Measurements from ENCODE around the gene ELK4. TPM values are rescaled to one million over a fixed set of nuclear protein-coding genes. Genes with fewer than 3 reads are reported as not detected.

ELK4 gene
- total and polyA plus RNA-seq, 2 experiments from 2014 or later: 1.8 to 9.1 TPM

DNA sequence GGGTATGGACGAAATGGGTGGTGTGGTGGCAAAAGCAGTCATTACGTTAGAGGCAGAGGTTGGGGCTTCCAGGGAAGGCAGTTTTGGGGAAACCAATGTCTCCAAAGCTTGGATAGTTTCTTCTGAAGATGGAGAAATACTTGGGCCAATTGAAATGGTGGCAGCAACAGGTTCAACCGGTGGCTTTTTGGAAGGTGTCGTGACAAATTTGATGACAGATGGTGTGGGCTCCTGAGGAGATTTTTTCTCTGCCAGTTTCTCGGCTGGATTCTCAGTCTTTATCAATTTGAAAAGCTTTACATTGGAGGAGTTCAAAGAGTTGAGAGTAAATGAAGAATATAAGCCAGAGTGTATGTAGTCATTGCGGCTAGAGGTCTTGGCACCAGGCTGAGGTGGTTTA is 11.5 kb downstream of the ELK4 start:
- Histone ChIP-seq H3K9me3 (ENCODE audit: low read depth) (no peaks in the 10 kb centered on the region), H3K36me3 (peaks cover 59% of the 10 kb centered on the region), H3K27ac (no peak overlapping the region), H3K4me1 (ENCODE audit: low read depth) (no peaks in the 10 kb centered on the region), H3K27me3 (no peaks in the 10 kb centered on the region), H3K4me3 (no peak overlapping the region)
- TF ChIP-seq, protein P1, sequence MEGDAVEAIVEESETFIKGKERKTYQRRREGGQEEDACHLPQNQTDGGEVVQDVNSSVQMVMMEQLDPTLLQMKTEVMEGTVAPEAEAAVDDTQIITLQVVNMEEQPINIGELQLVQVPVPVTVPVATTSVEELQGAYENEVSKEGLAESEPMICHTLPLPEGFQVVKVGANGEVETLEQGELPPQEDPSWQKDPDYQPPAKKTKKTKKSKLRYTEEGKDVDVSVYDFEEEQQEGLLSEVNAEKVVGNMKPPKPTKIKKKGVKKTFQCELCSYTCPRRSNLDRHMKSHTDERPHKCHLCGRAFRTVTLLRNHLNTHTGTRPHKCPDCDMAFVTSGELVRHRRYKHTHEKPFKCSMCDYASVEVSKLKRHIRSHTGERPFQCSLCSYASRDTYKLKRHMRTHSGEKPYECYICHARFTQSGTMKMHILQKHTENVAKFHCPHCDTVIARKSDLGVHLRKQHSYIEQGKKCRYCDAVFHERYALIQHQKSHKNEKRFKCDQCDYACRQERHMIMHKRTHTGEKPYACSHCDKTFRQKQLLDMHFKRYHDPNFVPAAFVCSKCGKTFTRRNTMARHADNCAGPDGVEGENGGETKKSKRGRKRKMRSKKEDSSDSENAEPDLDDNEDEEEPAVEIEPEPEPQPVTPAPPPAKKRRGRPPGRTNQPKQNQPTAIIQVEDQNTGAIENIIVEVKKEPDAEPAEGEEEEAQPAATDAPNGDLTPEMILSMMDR (IDR thresholded peaks at IDR 0.05; ENCODE audit: low read depth, low read length): no peak
- DNase-seq (ENCODE audit: low read depth in 1 of 2, low spot score in 1 of 2): no peak

- H3K4me3 ChIP-seq: no peak overlapping the region
- no peak for DNase-seq (ENCODE audit: low read depth in 1 of 2, low spot score in 1 of 2)
- no peaks in the 10 kb centered on the region for H3K9me3 ChIP-seq (ENCODE audit: low read depth)
- TF ChIP-seq, protein P1 (IDR thresholded peaks at IDR 0.05; ENCODE audit: low read depth, low read length): no peak
- H3K27me3 ChIP-seq: no peaks in the 10 kb centered on the region
- peaks cover 59% of the 10 kb centered on the region for H3K36me3 ChIP-seq
- H3K27ac ChIP-seq: no peak overlapping the region
- H3K4me1 ChIP-seq (ENCODE audit: low read depth): no peaks in the 10 kb centered on the region
Measured at GRCh38 chr1:205619376-205619775, 12.4 kb downstream of the ELK4 start.

DNA sequence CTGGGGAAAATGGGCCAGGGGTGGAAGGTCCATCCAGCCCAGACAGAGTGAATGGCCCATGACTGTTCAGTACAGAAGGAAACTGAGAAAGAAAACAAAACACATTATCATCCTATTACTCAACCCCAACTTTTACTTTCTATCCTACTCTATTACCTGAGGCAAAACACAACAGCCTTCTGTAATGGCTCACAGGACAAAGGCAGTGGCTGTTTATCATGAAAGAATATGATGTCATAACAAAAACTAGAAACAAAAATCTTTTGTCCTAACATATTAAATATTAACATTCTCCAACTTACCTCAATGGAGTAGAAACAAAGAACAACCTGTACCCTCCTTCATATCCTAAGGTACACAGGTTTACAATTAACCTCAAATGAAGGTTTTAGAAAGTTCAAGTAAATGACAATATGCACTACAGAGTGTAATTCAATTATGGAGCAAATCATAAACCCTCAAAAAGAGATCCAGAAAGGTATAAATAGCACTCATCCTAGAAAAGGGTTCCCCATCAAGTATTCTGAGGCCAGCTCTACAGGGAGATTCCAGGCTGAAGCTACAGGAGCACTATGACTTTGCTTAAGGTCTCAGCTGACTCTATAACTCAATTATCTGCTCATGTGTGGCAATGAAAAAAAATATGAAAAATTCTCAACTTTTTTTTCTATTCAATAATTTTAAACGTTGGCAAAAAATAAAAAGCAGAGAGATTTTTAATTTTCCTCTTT is 15.1 kb downstream of the ELK4 start:
- H3K4me3 ChIP-seq: no peak overlapping the region
- H3K27ac ChIP-seq: no peak overlapping the region
- no peaks in the 10 kb centered on the region for H3K27me3 ChIP-seq
- TF ChIP-seq, protein P1 (IDR thresholded peaks at IDR 0.05; ENCODE audit: low read depth, low read length): no peak
- H3K36me3 ChIP-seq: peaks cover 43% of the 10 kb centered on the region
- no peaks in the 10 kb centered on the region for H3K9me3 ChIP-seq (ENCODE audit: low read depth)
- H3K4me1 ChIP-seq (ENCODE audit: low read depth): no peaks in the 10 kb centered on the region
- DNase-seq (ENCODE audit: low read depth in 1 of 2, low spot score in 1 of 2): no peak

GRCh38 chr1:205615789-205616188 is 16.0 kb downstream of the ELK4 start:
- no peak for DNase-seq (ENCODE audit: low read depth in 1 of 2, low spot score in 1 of 2)
- TF ChIP-seq, protein P1 (IDR thresholded peaks at IDR 0.05; ENCODE audit: low read depth, low read length): no peak
- Histone ChIP-seq H3K27ac (no peak overlapping the region), H3K36me3 (peaks cover 46% of the 10 kb centered on the region), H3K27me3 (no peaks in the 10 kb centered on the region), H3K4me3 (no peak overlapping the region), H3K4me1 (ENCODE audit: low read depth) (no peaks in the 10 kb centered on the region), H3K9me3 (ENCODE audit: low read depth) (no peaks in the 10 kb centered on the region)

DNA sequence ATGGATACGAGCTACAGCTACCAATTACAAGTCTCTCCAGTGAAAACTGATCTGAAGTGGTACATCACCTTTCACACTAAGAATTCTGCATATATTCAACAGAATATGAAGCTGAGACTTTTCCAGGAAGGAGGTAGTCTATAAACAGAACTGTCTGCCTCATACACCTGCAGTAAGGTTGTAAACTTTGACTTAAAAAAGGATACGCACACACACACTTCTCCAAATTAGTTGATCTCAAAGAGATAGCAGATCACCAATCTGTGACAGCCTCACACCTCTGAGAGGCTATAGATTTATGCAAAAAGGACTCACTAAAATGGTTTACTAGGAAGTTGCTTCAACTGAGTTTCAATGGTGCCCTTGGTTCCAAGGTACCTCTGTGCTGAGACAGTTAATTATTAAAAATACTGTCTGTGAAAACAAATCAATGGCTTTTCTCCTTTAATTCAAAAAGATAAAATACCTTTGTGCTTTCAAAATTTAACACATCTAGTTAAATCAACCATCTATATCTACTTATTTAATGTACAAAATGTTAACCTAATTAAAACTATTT is 17.9 kb downstream of the ELK4 start:
- Histone ChIP-seq H3K4me1 (ENCODE audit: low read depth) (no peaks in the 10 kb centered on the region), H3K9me3 (ENCODE audit: low read depth) (no peaks in the 10 kb centered on the region), H3K27ac (no peak overlapping the region), H3K36me3 (peaks cover 32% of the 10 kb centered on the region), H3K27me3 (no peaks in the 10 kb centered on the region), H3K4me3 (no peak overlapping the region)
- TF ChIP-seq, protein P1 (IDR thresholded peaks at IDR 0.05; ENCODE audit: low read depth, low read length): no peak
- DNase-seq (ENCODE audit: low read depth in 1 of 2, low spot score in 1 of 2): no peak
